HepG2 (cell line): Measurements from ENCODE around the gene PLXNB2. TPM values are rescaled to one million over a fixed set of nuclear protein-coding genes. Genes with fewer than 3 reads are reported as not detected.
A peak's percentile ranks its signal among the peaks of the same experiment; 100 is the strongest.

Source experiments
- ATRX ChIP-seq: sonication (generic); formaldehyde crosslinking; IDR thresholded peaks from 2 replicates; pipeline ENCODE4 v1.4.0; 2020; ENCODE audit warnings: missing genetic modification reagents, borderline replicate concordance
- CBFB ChIP-seq: sonication (generic); formaldehyde crosslinking; IDR thresholded peaks from 2 replicates; pipeline ENCODE4 v1.4.0; 2020; ENCODE audit warnings: missing genetic modification reagents
- FOSL2 ChIP-seq: sonication (generic); formaldehyde crosslinking; IDR thresholded peaks from 2 replicates; pipeline ENCODE4 v1.4.0; 2020; ENCODE audit warnings: missing genetic modification reagents
- HNRNPK ChIP-seq: fragments of 200-400 bp; formaldehyde crosslinking; IDR thresholded peaks from 2 replicates; pipeline ENCODE4 v1.6.1; 2018; ENCODE audit warnings: low read length, low read depth, moderate library complexity, mild to moderate bottlenecking; ENCODE audit not compliant: poor library complexity, severe bottlenecking
- KLF12 ChIP-seq: sonication (generic); formaldehyde crosslinking; IDR thresholded peaks from 2 replicates; pipeline ENCODE4 v1.4.0; 2020; ENCODE audit warnings: missing genetic modification reagents, borderline replicate concordance
- MEIS2 ChIP-seq: sonication (generic); formaldehyde crosslinking; IDR thresholded peaks from 2 replicates; pipeline ENCODE4 v1.9.0; 2021; ENCODE audit warnings: mild to moderate bottlenecking, missing genetic modification reagents
- NBN ChIP-seq: fragments of 450-650 bp; conservative IDR thresholded peaks from 2 replicates; pipeline ENCODE4 v1.6.1; 2017
- NFYC ChIP-seq: IDR thresholded peaks from 2 replicates; pipeline ENCODE4 v1.6.1; 2016; ENCODE audit warnings: missing genetic modification reagents, missing compliant biosample characterization
- NR0B2 ChIP-seq: sonication (generic); formaldehyde crosslinking; IDR thresholded peaks from 2 replicates; pipeline ENCODE4 v1.4.0; 2020; ENCODE audit warnings: mild to moderate bottlenecking, missing genetic modification reagents
- POLR2A ChIP-seq, 2 experiments: IDR thresholded peaks; 2 replicates each; pipeline ENCODE4 v1.6.1; 2011; ENCODE audit warnings: low read depth in 2 of 2, low read length in 2 of 2, mild to moderate bottlenecking in 1 of 2, moderate library complexity in 1 of 2; ENCODE audit not compliant: insufficient read depth in 1 of 2
- RFX5 ChIP-seq: IDR thresholded peaks from 2 replicates; pipeline ENCODE4 v1.6.1; 2011; ENCODE audit warnings: low read depth, low read length, improper control_type of control experiment
- RORA ChIP-seq: sonication (generic); formaldehyde crosslinking; IDR thresholded peaks from 2 replicates; pipeline ENCODE4 v1.5.0; 2020; ENCODE audit warnings: mild to moderate bottlenecking, missing genetic modification reagents, moderate library complexity
- SALL1 ChIP-seq: sonication (generic); formaldehyde crosslinking; IDR thresholded peaks from 2 replicates; pipeline ENCODE4 v1.8.0; 2022; ENCODE audit warnings: mild to moderate bottlenecking, missing genetic modification reagents
- SMAD9 ChIP-seq: sonication (generic); formaldehyde crosslinking; IDR thresholded peaks from 2 replicates; pipeline ENCODE4 v1.5.1; 2020; ENCODE audit warnings: mild to moderate bottlenecking, missing genetic modification reagents
- SNAPC5 ChIP-seq: sonication (generic); formaldehyde crosslinking; IDR thresholded peaks from 2 replicates; pipeline ENCODE4 v1.8.1; 2023; ENCODE audit warnings: mild to moderate bottlenecking, missing genetic modification reagents, borderline replicate concordance
- YEATS4 ChIP-seq: sonication (generic); formaldehyde crosslinking; IDR thresholded peaks from 2 replicates; pipeline ENCODE4 v1.4.0; 2020; ENCODE audit warnings: missing genetic modification reagents, borderline replicate concordance
- ZFP37 ChIP-seq: sonication (generic); formaldehyde crosslinking; IDR thresholded peaks from 2 replicates; pipeline ENCODE4 v1.4.0; 2020; ENCODE audit warnings: missing genetic modification reagents, borderline replicate concordance
- ZNF124 ChIP-seq: sonication (generic); formaldehyde crosslinking; IDR thresholded peaks from 2 replicates; pipeline ENCODE4 v1.4.0; 2020; ENCODE audit warnings: missing genetic modification reagents
- ZNF225 ChIP-seq: sonication (generic); formaldehyde crosslinking; IDR thresholded peaks from 2 replicates; pipeline ENCODE4 v1.4.0; 2020; ENCODE audit warnings: mild to moderate bottlenecking, missing genetic modification reagents
- ZNF44 ChIP-seq: sonication (generic); formaldehyde crosslinking; IDR thresholded peaks from 2 replicates; pipeline ENCODE4 v1.5.1; 2020; ENCODE audit warnings: mild to moderate bottlenecking, missing genetic modification reagents
- ZNF441 ChIP-seq: sonication (generic); formaldehyde crosslinking; IDR thresholded peaks from 2 replicates; pipeline ENCODE4 v1.7.0; 2021; ENCODE audit warnings: missing genetic modification reagents, borderline replicate concordance
- ZNF446 ChIP-seq: sonication (generic); formaldehyde crosslinking; IDR thresholded peaks from 2 replicates; pipeline ENCODE4 v1.5.0; 2020; ENCODE audit warnings: mild to moderate bottlenecking, missing genetic modification reagents
- ZNF570 ChIP-seq: sonication (generic); formaldehyde crosslinking; IDR thresholded peaks from 2 replicates; pipeline ENCODE4 v1.4.0; 2020; ENCODE audit warnings: mild to moderate bottlenecking, missing genetic modification reagents, borderline replicate concordance
- ZNF768 ChIP-seq: sonication (generic); formaldehyde crosslinking; IDR thresholded peaks from 2 replicates; pipeline ENCODE4 v1.4.0; 2020; ENCODE audit warnings: missing genetic modification reagents
- ZNF781 ChIP-seq: sonication (generic); formaldehyde crosslinking; IDR thresholded peaks from 2 replicates; pipeline ENCODE4 v1.5.1; 2020; ENCODE audit warnings: borderline replicate concordance, mild to moderate bottlenecking, missing genetic modification reagents; ENCODE audit errors: not compliant biosample characterization
- polyA plus RNA-seq, 8 experiments: library from polyadenylated mRNA; depleted of rRNA in 3 of 8; stranded (reverse) in 7 of 8; unstranded in 1 of 8; fragments of >200 nt; fragmentation: Illumina TruSeq in 4 of 8; extraction: Trizol in 4 of 8; gene quantifications; 2 replicates each; pipeline versions ENCODE4 v1.2.1 to v1.2.3, GENCODE V29; 2011 to 2016; ENCODE audit warnings: low read depth in 4 of 8, missing spikeins in 1 of 8, mixed read lengths in 1 of 8; ENCODE audit not compliant: insufficient read depth in 1 of 8
- total RNA-seq, 5 experiments: library from RNA; depleted of rRNA; stranded (reverse); fragments of >200 nt; fragmentation: Illumina TruSeq; extraction: Trizol; gene quantifications; 2 replicates each; pipeline ENCODE4 v1.2.3, GENCODE V29; 2016; ENCODE audit warnings: low read depth in 1 of 5
- TF ChIP-seq, protein P1 (sequence below): IDR thresholded peaks from 2 replicates; pipeline ENCODE4 v1.6.1; 2016; ENCODE audit warnings: low read depth, control low read depth
- TF ChIP-seq, protein P2 (sequence below): sonication (generic); formaldehyde crosslinking; IDR thresholded peaks from 2 replicates; pipeline ENCODE4 v1.4.0; 2020; ENCODE audit warnings: missing genetic modification reagents, borderline replicate concordance

PLXNB2 gene
- total and polyA plus RNA-seq, 2 of the 13 experiments (the other 11 are each of a cell fraction or from before 2014, with no cell fraction given) = 32.6 to 68.9 TPM

GRCh38 chr22:50245214-50246072, 62.0 kb downstream of the PLXNB2 start (continued):
- TF ChIP-seq ZNF441 (CRISPR knock-in tag) = 0 out of 2 replicates have a peak, but pooled peaks have one; percentile 6
- no peak for TF ChIP-seq SNAPC5 (CRISPR knock-in tag)
- TF ChIP-seq, protein P1, sequence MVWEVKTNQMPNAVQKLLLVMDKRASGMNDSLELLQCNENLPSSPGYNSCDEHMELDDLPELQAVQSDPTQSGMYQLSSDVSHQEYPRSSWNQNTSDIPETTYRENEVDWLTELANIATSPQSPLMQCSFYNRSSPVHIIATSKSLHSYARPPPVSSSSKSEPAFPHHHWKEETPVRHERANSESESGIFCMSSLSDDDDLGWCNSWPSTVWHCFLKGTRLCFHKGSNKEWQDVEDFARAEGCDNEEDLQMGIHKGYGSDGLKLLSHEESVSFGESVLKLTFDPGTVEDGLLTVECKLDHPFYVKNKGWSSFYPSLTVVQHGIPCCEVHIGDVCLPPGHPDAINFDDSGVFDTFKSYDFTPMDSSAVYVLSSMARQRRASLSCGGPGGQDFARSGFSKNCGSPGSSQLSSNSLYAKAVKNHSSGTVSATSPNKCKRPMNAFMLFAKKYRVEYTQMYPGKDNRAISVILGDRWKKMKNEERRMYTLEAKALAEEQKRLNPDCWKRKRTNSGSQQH (CRISPR knock-in tag) = peak; percentile 90; the same call in 1 of the 2 replicates
- TF ChIP-seq ZNF446 (CRISPR knock-in tag) = no peak
- no peak for TF ChIP-seq ZFP37 (CRISPR knock-in tag)
- TF ChIP-seq ZNF768 (CRISPR knock-in tag) = peak; percentile 5; the same call in 1 of the 2 replicates
- peak; percentile 46 for TF ChIP-seq HNRNPK
- no peak for TF ChIP-seq RORA (CRISPR knock-in tag)
- 0 out of 2 replicates have a peak, but pooled peaks have one; percentile 7 for TF ChIP-seq SALL1 (CRISPR knock-in tag)
- no peak for TF ChIP-seq ZNF570 (CRISPR knock-in tag)
- TF ChIP-seq NR0B2 (CRISPR knock-in tag) = peak; percentile 1; the same call in 1 of the 2 replicates
- no peak for TF ChIP-seq MEIS2 (CRISPR knock-in tag)
- TF ChIP-seq RFX5 = no peak
- no peak for TF ChIP-seq NFYC (CRISPR knock-in tag)
- TF ChIP-seq NBN = no peak
- TF ChIP-seq ZNF44 (CRISPR knock-in tag) = 0 out of 2 replicates have a peak, but pooled peaks have one; percentile 12
- no peak for TF ChIP-seq ATRX
- 0 out of 2 replicates have a peak, but pooled peaks have one; percentile 11 for TF ChIP-seq YEATS4 (CRISPR knock-in tag)
- TF ChIP-seq KLF12 (CRISPR knock-in tag) = peak; percentile 3; the same call in 1 of the 2 replicates
- TF ChIP-seq FOSL2 = no peak
- TF ChIP-seq, protein P2, sequence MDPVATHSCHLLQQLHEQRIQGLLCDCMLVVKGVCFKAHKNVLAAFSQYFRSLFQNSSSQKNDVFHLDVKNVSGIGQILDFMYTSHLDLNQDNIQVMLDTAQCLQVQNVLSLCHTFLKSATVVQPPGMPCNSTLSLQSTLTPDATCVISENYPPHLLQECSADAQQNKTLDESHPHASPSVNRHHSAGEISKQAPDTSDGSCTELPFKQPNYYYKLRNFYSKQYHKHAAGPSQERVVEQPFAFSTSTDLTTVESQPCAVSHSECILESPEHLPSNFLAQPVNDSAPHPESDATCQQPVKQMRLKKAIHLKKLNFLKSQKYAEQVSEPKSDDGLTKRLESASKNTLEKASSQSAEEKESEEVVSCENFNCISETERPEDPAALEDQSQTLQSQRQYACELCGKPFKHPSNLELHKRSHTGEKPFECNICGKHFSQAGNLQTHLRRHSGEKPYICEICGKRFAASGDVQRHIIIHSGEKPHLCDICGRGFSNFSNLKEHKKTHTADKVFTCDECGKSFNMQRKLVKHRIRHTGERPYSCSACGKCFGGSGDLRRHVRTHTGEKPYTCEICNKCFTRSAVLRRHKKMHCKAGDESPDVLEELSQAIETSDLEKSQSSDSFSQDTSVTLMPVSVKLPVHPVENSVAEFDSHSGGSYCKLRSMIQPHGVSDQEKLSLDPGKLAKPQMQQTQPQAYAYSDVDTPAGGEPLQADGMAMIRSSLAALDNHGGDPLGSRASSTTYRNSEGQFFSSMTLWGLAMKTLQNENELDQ = no peak
- TF ChIP-seq CBFB (CRISPR knock-in tag) = no peak
- no peak for TF ChIP-seq SMAD9 (CRISPR knock-in tag)
- TF ChIP-seq ZNF781 (CRISPR knock-in tag) = no peak
- 0 out of 4 replicates have a peak, but pooled peaks of 1 of the 2 experiments have one; percentile 6 for TF ChIP-seq POLR2A (IDR thresholded peaks at IDR 0.05; ENCODE audit: insufficient read depth in 1 of 2, low read depth in 2 of 2, low read length in 2 of 2)
- no peak for TF ChIP-seq ZNF225 (CRISPR knock-in tag)
- TF ChIP-seq ZNF124 = no peak
